Bladder microvascular endothelial cell (primary cell): Measurements from ENCODE around the gene ATP9A. TPM values are rescaled to one million over a fixed set of nuclear protein-coding genes. Genes with fewer than 3 reads are reported as not detected.

Experiments
- total RNA-seq: library from RNA; depleted of rRNA; stranded (reverse); fragments of >200 nt; gene quantifications from 2 replicates; pipeline ENCODE4 v1.2.3, GENCODE V29; 2014

ATP9A gene, protein sequence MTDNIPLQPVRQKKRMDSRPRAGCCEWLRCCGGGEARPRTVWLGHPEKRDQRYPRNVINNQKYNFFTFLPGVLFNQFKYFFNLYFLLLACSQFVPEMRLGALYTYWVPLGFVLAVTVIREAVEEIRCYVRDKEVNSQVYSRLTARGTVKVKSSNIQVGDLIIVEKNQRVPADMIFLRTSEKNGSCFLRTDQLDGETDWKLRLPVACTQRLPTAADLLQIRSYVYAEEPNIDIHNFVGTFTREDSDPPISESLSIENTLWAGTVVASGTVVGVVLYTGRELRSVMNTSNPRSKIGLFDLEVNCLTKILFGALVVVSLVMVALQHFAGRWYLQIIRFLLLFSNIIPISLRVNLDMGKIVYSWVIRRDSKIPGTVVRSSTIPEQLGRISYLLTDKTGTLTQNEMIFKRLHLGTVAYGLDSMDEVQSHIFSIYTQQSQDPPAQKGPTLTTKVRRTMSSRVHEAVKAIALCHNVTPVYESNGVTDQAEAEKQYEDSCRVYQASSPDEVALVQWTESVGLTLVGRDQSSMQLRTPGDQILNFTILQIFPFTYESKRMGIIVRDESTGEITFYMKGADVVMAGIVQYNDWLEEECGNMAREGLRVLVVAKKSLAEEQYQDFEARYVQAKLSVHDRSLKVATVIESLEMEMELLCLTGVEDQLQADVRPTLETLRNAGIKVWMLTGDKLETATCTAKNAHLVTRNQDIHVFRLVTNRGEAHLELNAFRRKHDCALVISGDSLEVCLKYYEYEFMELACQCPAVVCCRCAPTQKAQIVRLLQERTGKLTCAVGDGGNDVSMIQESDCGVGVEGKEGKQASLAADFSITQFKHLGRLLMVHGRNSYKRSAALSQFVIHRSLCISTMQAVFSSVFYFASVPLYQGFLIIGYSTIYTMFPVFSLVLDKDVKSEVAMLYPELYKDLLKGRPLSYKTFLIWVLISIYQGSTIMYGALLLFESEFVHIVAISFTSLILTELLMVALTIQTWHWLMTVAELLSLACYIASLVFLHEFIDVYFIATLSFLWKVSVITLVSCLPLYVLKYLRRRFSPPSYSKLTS
- 13.9 and 52.6 TPM in 2 replicates for total RNA-seq

DNA sequence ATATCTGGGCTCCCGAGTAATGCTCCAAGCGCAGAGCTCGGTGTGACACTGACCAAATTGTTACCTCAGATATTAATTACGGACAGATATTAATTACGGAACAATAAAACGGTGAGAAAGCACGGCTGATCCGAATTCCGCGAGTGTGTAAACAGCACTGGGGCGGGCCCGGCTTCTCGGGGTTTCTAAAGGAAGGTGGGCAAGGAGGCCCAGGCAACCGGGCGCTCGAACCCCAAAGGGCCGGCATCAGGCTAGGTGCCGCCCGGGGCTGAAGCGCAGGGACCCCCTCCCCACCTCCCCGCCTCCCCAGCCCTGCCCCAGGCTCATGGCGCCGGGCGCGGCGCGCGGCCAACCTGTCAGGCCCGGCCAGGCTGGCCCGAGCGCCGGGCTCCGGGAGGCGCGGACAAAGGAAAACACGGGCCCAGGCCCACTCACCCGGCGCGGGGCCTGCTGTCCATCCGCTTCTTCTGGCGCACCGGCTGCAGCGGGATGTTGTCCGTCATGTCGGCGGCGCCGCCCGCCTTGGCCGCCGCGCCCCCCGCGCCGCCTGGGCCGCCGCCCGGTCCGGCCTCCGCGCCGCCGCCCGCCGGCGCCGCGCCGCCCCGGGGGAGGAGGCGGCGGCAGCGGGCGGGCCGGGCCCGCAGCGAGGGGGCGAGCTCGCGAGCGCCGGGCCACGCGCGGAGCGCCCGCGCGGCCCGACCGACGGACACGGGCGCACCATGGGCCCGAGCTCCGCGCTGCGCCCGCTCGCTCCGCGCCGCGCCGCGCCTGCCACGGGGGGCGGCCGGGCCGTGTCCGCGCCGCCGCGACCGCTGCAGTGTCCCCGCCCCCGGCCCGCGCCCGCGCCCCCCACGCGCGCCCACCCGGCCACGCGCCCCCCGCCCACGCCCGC lies at the start of gene ATP9A:
Gene ATP9A (minus strand): TSS at position 524 of the 892 bp plus-strand sequence. CDS start 21 bp downstream, at position 503.

DNA sequence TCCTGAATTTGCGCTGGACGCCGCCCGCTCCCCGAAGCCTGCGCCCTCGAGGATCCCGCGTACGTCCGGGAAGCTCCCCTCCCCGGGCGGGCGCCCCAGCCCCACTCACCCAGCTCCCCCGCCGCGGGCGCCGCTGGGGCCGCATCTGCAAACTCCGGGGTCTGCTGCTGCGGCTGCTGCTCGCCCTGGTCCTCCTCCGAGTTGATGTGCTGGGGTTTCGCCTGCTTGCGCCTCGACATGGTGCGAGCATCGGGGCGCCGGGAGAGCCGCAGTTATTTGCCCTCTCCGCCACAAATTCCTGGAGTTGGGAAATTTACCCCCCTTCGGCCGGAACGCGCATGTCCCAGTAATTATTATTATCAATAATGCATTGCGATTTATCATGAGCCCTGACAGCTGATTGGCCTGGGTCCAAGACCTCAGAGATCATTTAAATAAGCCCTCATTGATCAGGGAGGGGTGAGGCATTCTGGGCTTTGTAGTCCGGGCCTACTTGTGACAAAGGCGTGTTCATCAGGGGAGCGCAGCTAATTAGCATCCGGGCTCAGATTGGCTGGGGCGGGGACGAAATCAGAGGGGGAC lies 34.1 kb upstream of the ATP9A start, which contains the start of gene SALL4:
Gene SALL4 (minus strand): TSS at position 352 of the 582 bp plus-strand sequence. CDS start 113 bp downstream, at position 239.

Other genes with a start within 250 kb of the ATP9A start
- 2.1 and 7.5 TPM in 2 replicates for gene NFATC2, start 225.7 kb downstream of the ATP9A start, total RNA-seq
- gene SALL4, start 34.1 kb upstream of the ATP9A start, total RNA-seq = 0.76 TPM in 1 of 2 replicates, not detected in the other